Stimulated activated memory B cell treated with anti-CD40 and anti-IgM and Interleukin-4, amounts not matched to agents 10 μg/mL and 1 μg/mL and 100 μg/mL, for 72 hours (primary cell): Measurements from ENCODE around the gene COX18.

ENCODE experiments used
- ATAC-seq: fragments of 150-1000 bp; cut with Tn5 transposase; 2 replicates; pipeline ENCODE4 v1.10.0; 2021
- H3K27ac Mint-ChIP-seq: one replicate; pipeline ENCODE4 v1.8.0; 2022; ENCODE audit warnings: mild to moderate bottlenecking, mixed read lengths
- H3K27me3 Mint-ChIP-seq: one replicate; pipeline ENCODE4 v1.8.0; 2022; ENCODE audit warnings: mixed read lengths
- H3K36me3 Mint-ChIP-seq: one replicate; pipeline ENCODE4 v1.8.0; 2022; ENCODE audit warnings: mixed read lengths
- H3K4me1 Mint-ChIP-seq: one replicate; pipeline ENCODE4 v1.8.0; 2022; ENCODE audit warnings: mixed read lengths
- H3K4me3 Mint-ChIP-seq: one replicate; pipeline ENCODE4 v1.8.0; 2022; ENCODE audit warnings: mild to moderate bottlenecking, moderate library complexity, mixed read lengths
- H3K9me3 Mint-ChIP-seq: one replicate; pipeline ENCODE4 v1.8.0; 2022; ENCODE audit warnings: mixed read lengths

The COX18 gene, protein sequence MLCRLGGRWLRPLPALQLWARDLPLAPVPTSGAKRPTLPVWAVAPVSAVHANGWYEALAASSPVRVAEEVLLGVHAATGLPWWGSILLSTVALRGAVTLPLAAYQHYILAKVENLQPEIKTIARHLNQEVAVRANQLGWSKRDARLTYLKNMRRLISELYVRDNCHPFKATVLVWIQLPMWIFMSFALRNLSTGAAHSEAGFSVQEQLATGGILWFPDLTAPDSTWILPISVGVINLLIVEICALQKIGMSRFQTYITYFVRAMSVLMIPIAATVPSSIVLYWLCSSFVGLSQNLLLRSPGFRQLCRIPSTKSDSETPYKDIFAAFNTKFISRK

GRCh38 chr4:73069338-73070073 is at the start of gene COX18:
Gene COX18, minus strand, starts transcription at chr4:73069716. Its CDS starts 67 bp downstream, at chr4:73069649.
- Mint-ChIP-seq H3K9me3 (no peaks in the 10 kb centered on the region), H3K27ac (peak within 1 kb of the TSS; percentile 94), H3K4me1 (peaks cover 23% of the 10 kb centered on the region), H3K27me3 (no peaks in the 10 kb centered on the region), H3K4me3 (peak within 1 kb of the TSS; percentile 87), H3K36me3 (peaks cover 1% of the 10 kb centered on the region)
- ATAC-seq = peak; percentile 94

GRCh38 chr4:73109493-73109892 is 40.0 kb upstream of the COX18 start:
- no peak for ATAC-seq
- no peaks in the 10 kb centered on the region for H3K27me3 Mint-ChIP-seq
- H3K4me1 Mint-ChIP-seq = no peaks in the 10 kb centered on the region
- H3K27ac Mint-ChIP-seq = no peak overlapping the region
- no peak overlapping the region for H3K4me3 Mint-ChIP-seq
- H3K9me3 Mint-ChIP-seq = no peaks in the 10 kb centered on the region
- peaks cover 22% of the 10 kb centered on the region for H3K36me3 Mint-ChIP-seq

- Mint-ChIP-seq H3K27ac (peak overlapping the region; percentile 31), H3K27me3 (no peaks in the 10 kb centered on the region), H3K4me3 (no peak overlapping the region), H3K36me3 (peaks cover 29% of the 10 kb centered on the region), H3K4me1 (no peaks in the 10 kb centered on the region), H3K9me3 (no peaks in the 10 kb centered on the region)
- no peak for ATAC-seq
Observed at GRCh38 chr4:73104695-73105094, 35.2 kb upstream of the COX18 start.

GRCh38 chr4:73103799-73104503 is 34.4 kb upstream of the COX18 start:
- no peak overlapping the region for H3K4me3 Mint-ChIP-seq
- ATAC-seq = no peak
- no peaks in the 10 kb centered on the region for H3K27me3 Mint-ChIP-seq
- H3K4me1 Mint-ChIP-seq = no peaks in the 10 kb centered on the region
- peak overlapping the region; percentile 31 for H3K27ac Mint-ChIP-seq
- no peaks in the 10 kb centered on the region for H3K9me3 Mint-ChIP-seq
- peaks cover 36% of the 10 kb centered on the region for H3K36me3 Mint-ChIP-seq

DNA sequence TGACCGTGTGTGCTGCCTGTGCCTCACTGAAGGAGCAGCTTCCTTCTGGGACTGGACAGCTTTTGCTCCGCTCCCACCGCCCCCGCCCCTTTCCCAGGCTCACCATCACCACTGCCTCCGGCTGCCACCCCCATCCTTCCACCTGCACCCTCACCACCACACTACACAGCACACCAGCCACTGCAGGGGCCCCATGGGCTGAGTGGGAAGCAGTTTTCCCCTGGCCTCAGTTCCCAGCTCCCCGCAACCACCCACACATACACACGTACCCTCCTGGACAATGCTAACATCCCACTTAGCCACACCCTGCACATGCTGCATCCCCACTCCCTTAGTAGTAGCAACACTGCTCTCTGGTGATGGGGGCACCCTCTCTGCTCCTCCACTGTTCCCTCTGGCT is 29.6 kb upstream of the COX18 start:
- Mint-ChIP-seq H3K36me3 (peaks cover 47% of the 10 kb centered on the region), H3K4me1 (no peaks in the 10 kb centered on the region), H3K27me3 (no peaks in the 10 kb centered on the region), H3K27ac (peak overlapping the region; percentile 36), H3K4me3 (no peak overlapping the region), H3K9me3 (no peaks in the 10 kb centered on the region)
- no peak for ATAC-seq

GRCh38 chr4:73098713-73099112 is 29.2 kb upstream of the COX18 start:
- Mint-ChIP-seq H3K27me3 (no peaks in the 10 kb centered on the region), H3K27ac (peak overlapping the region; percentile 36), H3K9me3 (no peaks in the 10 kb centered on the region), H3K36me3 (peaks cover 44% of the 10 kb centered on the region), H3K4me3 (no peak overlapping the region), H3K4me1 (no peaks in the 10 kb centered on the region)
- ATAC-seq = no peak

GRCh38 chr4:73098016-73098415 is 28.5 kb upstream of the COX18 start:
- H3K27ac Mint-ChIP-seq = no peak overlapping the region
- H3K9me3 Mint-ChIP-seq = no peaks in the 10 kb centered on the region
- no peak for ATAC-seq
- no peaks in the 10 kb centered on the region for H3K27me3 Mint-ChIP-seq
- H3K4me1 Mint-ChIP-seq = no peaks in the 10 kb centered on the region
- H3K4me3 Mint-ChIP-seq = no peak overlapping the region
- peaks cover 44% of the 10 kb centered on the region for H3K36me3 Mint-ChIP-seq

- Mint-ChIP-seq H3K4me3 (no peak overlapping the region), H3K4me1 (peaks cover 11% of the 10 kb centered on the region), H3K9me3 (no peaks in the 10 kb centered on the region), H3K27me3 (no peaks in the 10 kb centered on the region), H3K27ac (no peak overlapping the region), H3K36me3 (peaks cover 24% of the 10 kb centered on the region)
- ATAC-seq = no peak
Observed at GRCh38 chr4:73092868-73093267, 23.4 kb upstream of the COX18 start.

DNA sequence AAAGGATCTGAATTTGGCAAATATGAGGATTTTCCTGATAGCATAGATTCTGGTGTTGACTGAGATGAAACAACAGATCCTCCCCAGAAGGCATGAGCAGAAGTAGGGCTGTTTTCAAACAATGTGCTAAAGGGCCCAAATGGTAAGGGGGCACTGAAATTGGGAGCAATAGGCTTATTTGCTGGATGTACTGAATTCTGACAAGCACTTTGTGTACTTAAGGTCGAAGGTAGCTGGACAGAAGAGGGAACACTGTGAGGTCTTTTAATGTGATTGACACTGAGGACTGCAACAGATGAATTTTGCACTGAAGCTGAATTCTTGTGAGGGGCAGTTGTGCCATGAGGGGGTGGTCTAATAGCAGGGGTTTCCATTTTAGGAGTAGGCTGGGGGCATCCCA is 21.2 kb upstream of the COX18 start:
- no peaks in the 10 kb centered on the region for H3K9me3 Mint-ChIP-seq
- H3K36me3 Mint-ChIP-seq = peaks cover 26% of the 10 kb centered on the region
- ATAC-seq = no peak
- no peak overlapping the region for H3K4me3 Mint-ChIP-seq
- no peaks in the 10 kb centered on the region for H3K27me3 Mint-ChIP-seq
- H3K4me1 Mint-ChIP-seq = peaks cover 16% of the 10 kb centered on the region
- H3K27ac Mint-ChIP-seq = peak overlapping the region; percentile 73

DNA sequence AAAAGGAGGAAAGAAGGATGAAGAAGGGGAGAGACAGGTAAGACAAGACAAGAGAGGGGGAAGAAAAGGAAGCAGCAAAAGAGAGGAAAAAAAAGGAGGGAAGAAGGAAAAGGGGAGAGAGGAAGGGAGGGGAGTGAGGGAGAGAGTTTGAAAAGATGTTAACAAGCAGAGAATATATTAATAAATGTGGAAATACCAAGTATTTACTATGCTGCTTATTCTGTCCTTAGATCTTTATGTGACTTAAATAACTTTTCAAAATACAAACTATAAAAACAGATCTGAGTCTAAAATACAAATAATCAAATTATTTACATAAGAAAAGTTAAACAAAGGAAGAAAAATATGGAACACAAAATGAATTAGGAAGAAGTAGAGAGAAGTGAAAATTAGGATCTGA is 18.4 kb upstream of the COX18 start:
- Mint-ChIP-seq H3K4me1 (peaks cover 16% of the 10 kb centered on the region), H3K27me3 (no peaks in the 10 kb centered on the region), H3K36me3 (peaks cover 32% of the 10 kb centered on the region), H3K27ac (no peak overlapping the region), H3K9me3 (no peaks in the 10 kb centered on the region), H3K4me3 (no peak overlapping the region)
- ATAC-seq = no peak

DNA sequence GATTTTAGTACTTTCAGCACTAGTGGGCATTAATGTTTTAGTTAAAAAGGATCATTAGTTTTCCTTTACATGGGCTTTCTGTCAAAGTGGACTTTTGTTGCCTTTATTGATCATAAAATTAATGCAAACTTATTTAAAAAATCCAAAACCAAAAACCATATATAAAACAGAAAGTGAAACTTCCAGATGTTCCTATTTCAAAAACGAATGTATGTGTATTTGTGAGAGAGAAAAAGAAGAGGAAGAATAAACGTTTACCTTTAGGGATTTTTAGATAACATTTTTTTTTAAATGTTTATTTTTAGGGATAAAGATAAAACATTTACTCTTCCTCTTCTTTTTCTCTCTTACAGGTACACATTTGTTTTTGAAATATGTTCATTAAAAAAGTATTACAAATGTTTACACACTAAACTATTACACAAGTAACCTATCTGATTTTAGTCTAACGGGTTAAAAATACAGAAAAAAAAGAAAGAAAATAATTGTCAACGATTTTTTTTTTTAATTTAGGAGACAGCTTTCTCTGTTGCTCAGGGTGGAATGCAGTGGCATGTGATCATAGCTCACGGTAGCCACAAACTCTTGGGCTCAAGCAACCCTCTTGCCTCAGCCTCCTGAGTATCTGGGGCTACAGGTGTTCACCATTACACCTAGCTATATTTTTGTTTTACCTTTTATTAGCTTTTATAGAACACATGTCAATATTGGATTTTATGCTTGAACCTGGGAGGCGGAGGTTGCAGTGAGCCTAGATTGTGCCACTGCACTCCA is 16.8 kb upstream of the COX18 start:
- no peaks in the 10 kb centered on the region for H3K9me3 Mint-ChIP-seq
- ATAC-seq = no peak
- no peak overlapping the region for H3K4me3 Mint-ChIP-seq
- H3K27ac Mint-ChIP-seq = no peak overlapping the region
- H3K36me3 Mint-ChIP-seq = peaks cover 38% of the 10 kb centered on the region
- no peaks in the 10 kb centered on the region for H3K27me3 Mint-ChIP-seq
- H3K4me1 Mint-ChIP-seq = peaks cover 12% of the 10 kb centered on the region

- no peak for ATAC-seq
- Mint-ChIP-seq H3K36me3 (peaks cover 47% of the 10 kb centered on the region), H3K27ac (no peak overlapping the region)
Observed at GRCh38 chr4:73080789-73081188, 11.3 kb upstream of the COX18 start.

GRCh38 chr4:73075832-73076231 is 6.3 kb upstream of the COX18 start:
- no peaks in the 10 kb centered on the region for H3K27me3 Mint-ChIP-seq
- no peak overlapping the region for H3K27ac Mint-ChIP-seq
- H3K4me3 Mint-ChIP-seq = no peak overlapping the region
- peaks cover 8% of the 10 kb centered on the region for H3K4me1 Mint-ChIP-seq
- ATAC-seq = no peak
- no peaks in the 10 kb centered on the region for H3K9me3 Mint-ChIP-seq
- peaks cover 29% of the 10 kb centered on the region for H3K36me3 Mint-ChIP-seq

More at GRCh38 chr4:73080789-73081188, 11.3 kb upstream of the COX18 start:
- Mint-ChIP-seq H3K27me3 (no peaks in the 10 kb centered on the region), H3K9me3 (no peaks in the 10 kb centered on the region), H3K4me3 (no peak overlapping the region), H3K4me1 (peaks cover 11% of the 10 kb centered on the region)

- Mint-ChIP-seq H3K9me3 (no peaks in the 10 kb centered on the region), H3K4me3 (peak overlapping the region; percentile 87), H3K4me1 (peaks cover 23% of the 10 kb centered on the region), H3K27me3 (no peaks in the 10 kb centered on the region), H3K36me3 (no peaks in the 10 kb centered on the region), H3K27ac (peak overlapping the region; percentile 94)
- peak; percentile 1 for ATAC-seq
Observed at GRCh38 chr4:73070074-73070390, 516 bp upstream of the COX18 start.
